OCI-LY1 (cell line): ENCODE data around the gene GPR15.

ENCODE experiments used
- H2AFZ ChIP-seq: fragments of 200-600 bp; sonication (generic), shearing (Covaris generic); 2 replicates; pipeline ENCODE4 v1.6.0; 2014; ENCODE audit warnings: antibody characterized with exemption, mild to moderate bottlenecking, low read length
- H3F3A ChIP-seq: fragments of 200-600 bp; sonication (generic), shearing (Covaris generic); 2 replicates; pipeline ENCODE4 v1.6.0; 2014; ENCODE audit warnings: mild to moderate bottlenecking, antibody characterized with exemption, low read length, moderate library complexity; ENCODE audit not compliant: insufficient read depth
- H3K27ac ChIP-seq: fragments of 200-600 bp; sonication (generic); 2 replicates; pipeline ENCODE4 v1.5.1; 2014; ENCODE audit warnings: low read length, mixed run types, mild to moderate bottlenecking, low read depth; ENCODE audit not compliant: poor library complexity, severe bottlenecking
- H3K27me3 ChIP-seq: fragments of 200-600 bp; sonication (generic); 2 replicates; pipeline ENCODE4 v1.6.0; 2014; ENCODE audit warnings: antibody characterized with exemption, mild to moderate bottlenecking, low read length, moderate library complexity; ENCODE audit not compliant: insufficient read depth
- H3K36me3 ChIP-seq: fragments of 200-600 bp; sonication (generic); 2 replicates; pipeline ENCODE4 v1.6.1; 2014; ENCODE audit warnings: mild to moderate bottlenecking, antibody characterized with exemption, low read length, moderate library complexity, mixed read lengths; ENCODE audit not compliant: insufficient read depth
- H3K4me1 ChIP-seq: fragments of 200-600 bp; sonication (generic); 2 replicates; pipeline ENCODE4 v1.5.1; 2014; ENCODE audit warnings: mild to moderate bottlenecking, low read length, moderate library complexity; ENCODE audit not compliant: insufficient read depth, severe bottlenecking
- H3K4me2 ChIP-seq: fragments of 200-600 bp; sonication (generic), shearing (Covaris generic); 2 replicates; pipeline ENCODE4 v1.6.1; 2014; ENCODE audit warnings: low read length
- H3K4me3 ChIP-seq: fragments of 200-600 bp; sonication (generic); 2 replicates; pipeline ENCODE4 v1.5.1; 2014; ENCODE audit warnings: low read length, low read depth, mild to moderate bottlenecking, mixed read lengths; ENCODE audit not compliant: poor library complexity, severe bottlenecking
- H3K79me2 ChIP-seq: fragments of 200-600 bp; shearing (Covaris generic); 2 replicates; pipeline ENCODE4 v1.6.1; 2016; ENCODE audit warnings: mixed run types, low read length, mixed read lengths; ENCODE audit not compliant: insufficient read depth
- H3K9ac ChIP-seq: fragments of 200-600 bp; sonication (generic), shearing (Covaris generic); 2 replicates; pipeline ENCODE4 v1.6.1; 2014; ENCODE audit warnings: mild to moderate bottlenecking, low read length, mixed read lengths
- H3K9me2 ChIP-seq: fragments of 200-600 bp; sonication (generic), shearing (Covaris generic); 2 replicates; pipeline ENCODE4 v1.6.1; 2014; ENCODE audit warnings: low read depth, mild to moderate bottlenecking, low read length, mixed read lengths
- H3K9me3 ChIP-seq: fragments of 200-600 bp; shearing (Covaris generic); 2 replicates; pipeline ENCODE4 v1.6.1; 2014; ENCODE audit warnings: low read length, mixed read lengths
- H4K20me1 ChIP-seq: fragments of 200-600 bp; sonication (generic), shearing (Covaris generic); 2 replicates; pipeline ENCODE4 v1.6.0; 2016; ENCODE audit warnings: mild to moderate bottlenecking, low read length; ENCODE audit not compliant: insufficient read depth
- EZH2 ChIP-seq: fragments of 200-600 bp; sonication (generic), shearing (Covaris generic); IDR thresholded peaks from 2 replicates; pipeline ENCODE4 v1.8.0; 2017; ENCODE audit warnings: borderline replicate concordance, mixed run types, mild to moderate bottlenecking, antibody characterized with exemption, low read length, moderate library complexity, mixed read lengths
- TF ChIP-seq, protein P1 (sequence below): fragments of 200-600 bp; sonication (generic), shearing (Covaris generic); IDR thresholded peaks from 2 replicates; pipeline ENCODE4 v1.5.1; 2017; ENCODE audit warnings: mild to moderate bottlenecking, antibody characterized with exemption, low read length, moderate library complexity, mixed read lengths

GPR15 gene

DNA sequence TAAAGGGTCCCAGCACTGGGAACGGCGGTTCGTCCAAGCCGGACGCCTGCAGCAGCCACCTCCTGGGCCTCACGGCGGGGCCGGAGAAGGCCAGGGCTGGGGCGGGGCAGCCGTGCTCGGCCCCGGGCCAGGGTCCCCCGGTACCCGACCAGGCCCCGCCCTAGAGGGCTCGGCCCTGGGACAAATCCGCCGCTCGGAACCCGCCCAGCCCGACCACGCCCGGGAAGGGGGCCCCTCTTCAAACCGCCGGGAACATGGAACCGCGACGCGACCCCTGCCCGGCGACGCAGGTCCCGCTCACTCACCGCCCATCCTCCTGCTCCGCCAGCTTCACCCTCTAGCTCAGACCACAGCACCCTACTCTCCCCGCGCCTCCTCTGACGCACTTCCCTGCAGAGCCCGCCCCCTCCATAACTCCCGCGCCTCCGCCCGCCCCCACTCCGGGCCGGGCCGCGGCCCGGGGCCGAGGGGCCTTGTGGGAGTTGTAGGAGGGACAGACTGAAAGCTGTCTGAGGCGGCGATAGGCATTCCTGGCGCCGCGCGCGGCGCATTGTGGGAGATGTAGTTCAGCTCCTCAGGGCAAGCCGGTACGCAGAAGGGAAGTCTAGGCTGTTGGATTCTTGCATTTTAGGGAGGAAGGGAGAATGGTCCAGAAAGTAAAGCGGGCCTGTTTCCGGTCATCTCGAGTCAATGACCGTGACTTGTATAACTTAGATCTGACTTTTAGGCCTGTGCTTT lies 9.1 kb upstream of the GPR15 start, which contains the start of gene CLDND1:
Gene CLDND1, minus strand, starts transcription at position 359 of the 738 bp plus-strand sequence. CDS start 1,478 bp downstream, outside the sequence.
- Histone ChIP-seq H3K27ac (peak within 1 kb of the TSS; percentile 18), H3F3A (no peaks in the 10 kb centered on the region), H2AFZ (peak within 1 kb of the TSS; percentile 25), H3K27me3 (no peaks in the 10 kb centered on the region), H4K20me1 (no peaks in the 10 kb centered on the region), H3K4me1 (peaks cover 22% of the 10 kb centered on the region), H3K9me2 (no peaks in the 10 kb centered on the region), H3K4me3 (peak within 1 kb of the TSS; percentile 87), H3K36me3 (peaks cover 34% of the 10 kb centered on the region), H3K9ac (peak within 1 kb of the TSS; percentile 84), H3K4me2 (peak within 1 kb of the TSS; percentile 73), H3K9me3 (no peaks in the 10 kb centered on the region), H3K79me2 (peaks cover 20% of the 10 kb centered on the region)
- TF ChIP-seq EZH2 = no peak
- TF ChIP-seq, protein P1, sequence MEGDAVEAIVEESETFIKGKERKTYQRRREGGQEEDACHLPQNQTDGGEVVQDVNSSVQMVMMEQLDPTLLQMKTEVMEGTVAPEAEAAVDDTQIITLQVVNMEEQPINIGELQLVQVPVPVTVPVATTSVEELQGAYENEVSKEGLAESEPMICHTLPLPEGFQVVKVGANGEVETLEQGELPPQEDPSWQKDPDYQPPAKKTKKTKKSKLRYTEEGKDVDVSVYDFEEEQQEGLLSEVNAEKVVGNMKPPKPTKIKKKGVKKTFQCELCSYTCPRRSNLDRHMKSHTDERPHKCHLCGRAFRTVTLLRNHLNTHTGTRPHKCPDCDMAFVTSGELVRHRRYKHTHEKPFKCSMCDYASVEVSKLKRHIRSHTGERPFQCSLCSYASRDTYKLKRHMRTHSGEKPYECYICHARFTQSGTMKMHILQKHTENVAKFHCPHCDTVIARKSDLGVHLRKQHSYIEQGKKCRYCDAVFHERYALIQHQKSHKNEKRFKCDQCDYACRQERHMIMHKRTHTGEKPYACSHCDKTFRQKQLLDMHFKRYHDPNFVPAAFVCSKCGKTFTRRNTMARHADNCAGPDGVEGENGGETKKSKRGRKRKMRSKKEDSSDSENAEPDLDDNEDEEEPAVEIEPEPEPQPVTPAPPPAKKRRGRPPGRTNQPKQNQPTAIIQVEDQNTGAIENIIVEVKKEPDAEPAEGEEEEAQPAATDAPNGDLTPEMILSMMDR = no peak

- no peaks in the 10 kb centered on the region for H3K27me3 ChIP-seq
- H4K20me1 ChIP-seq = no peaks in the 10 kb centered on the region
- H3K36me3 ChIP-seq = peaks cover 8% of the 10 kb centered on the region
- no peaks in the 10 kb centered on the region for H3F3A ChIP-seq
- H3K4me1 ChIP-seq = peaks cover 33% of the 10 kb centered on the region
- TF ChIP-seq, protein P1 = no peak
- H3K9me2 ChIP-seq = no peaks in the 10 kb centered on the region
- no peaks in the 10 kb centered on the region for H3K9me3 ChIP-seq
- H2AFZ ChIP-seq = no peak overlapping the region
- peaks cover 19% of the 10 kb centered on the region for H3K79me2 ChIP-seq
- no peak overlapping the region for H3K9ac ChIP-seq
- H3K4me3 ChIP-seq = no peak overlapping the region
- no peak overlapping the region for H3K27ac ChIP-seq
- H3K4me2 ChIP-seq = no peak overlapping the region
Measured at GRCh38 chr3:98525494-98525893, 6.3 kb upstream of the GPR15 start.

- no peaks in the 10 kb centered on the region for H3K36me3 ChIP-seq
- no peak for TF ChIP-seq EZH2
- TF ChIP-seq, protein P1 = no peak
- peaks cover 39% of the 10 kb centered on the region for H3K4me1 ChIP-seq
- H4K20me1 ChIP-seq = no peaks in the 10 kb centered on the region
- H3K4me2 ChIP-seq = no peak overlapping the region
- no peak overlapping the region for H2AFZ ChIP-seq
- no peak overlapping the region for H3K27ac ChIP-seq
- no peaks in the 10 kb centered on the region for H3F3A ChIP-seq
- no peaks in the 10 kb centered on the region for H3K27me3 ChIP-seq
- no peaks in the 10 kb centered on the region for H3K79me2 ChIP-seq
- H3K9me2 ChIP-seq = no peaks in the 10 kb centered on the region
- no peak overlapping the region for H3K9ac ChIP-seq
- H3K4me3 ChIP-seq = no peak overlapping the region
- no peaks in the 10 kb centered on the region for H3K9me3 ChIP-seq
Measured at GRCh38 chr3:98528474-98529346, 3.1 kb upstream of the GPR15 start.
